GM12865 (cell line): ENCODE data around the gene CACNA1C.

Experiments
- DNase-seq: peaks from one replicate; pipeline ENCODE4 v3.0.0; 2010; ENCODE audit warnings: low read depth
- H3K4me3 ChIP-seq: 2 replicates; pipeline ENCODE4 v1.5.1; 2011; ENCODE audit warnings: mild to moderate bottlenecking, low read depth, low read length, control low read depth
- CTCF ChIP-seq: IDR thresholded peaks from 2 replicates; pipeline ENCODE4 v1.5.1; 2011; ENCODE audit warnings: low read length, control low read depth, low read depth, inconsistent platforms; ENCODE audit not compliant: insufficient read depth; ENCODE audit errors: missing control alignments

CACNA1C gene

GRCh38 chr12:2373307-2373706 lies 320.5 kb downstream of the CACNA1C start:
- TF ChIP-seq CTCF, result no peak
- DNase-seq, result no peak

GRCh38 chr12:2374092-2374906 lies 321.5 kb downstream of the CACNA1C start:
- no peak for DNase-seq
- no peak for TF ChIP-seq CTCF

More at GRCh38 chr12:2373307-2373706, 320.5 kb downstream of the CACNA1C start:
- no peak overlapping the region for H3K4me3 ChIP-seq

GRCh38 chr12:2375871-2376270 lies 323.1 kb downstream of the CACNA1C start:
- DNase-seq, result no peak
- H3K4me3 ChIP-seq, result no peak overlapping the region
- no peak for TF ChIP-seq CTCF

More at GRCh38 chr12:2374092-2374906, 321.5 kb downstream of the CACNA1C start:
- no peak overlapping the region for H3K4me3 ChIP-seq

- no peak for DNase-seq
- H3K4me3 ChIP-seq, result no peak overlapping the region
- TF ChIP-seq CTCF, result no peak
Observed at GRCh38 chr12:2376908-2377657, 324.3 kb downstream of the CACNA1C start.

GRCh38 chr12:2378835-2379330 lies 326.1 kb downstream of the CACNA1C start:
- no peak for TF ChIP-seq CTCF
- DNase-seq, result peak; percentile 67
- H3K4me3 ChIP-seq, result no peak overlapping the region

GRCh38 chr12:2380946-2381345 lies 328.2 kb downstream of the CACNA1C start:
- TF ChIP-seq CTCF, result no peak
- H3K4me3 ChIP-seq, result no peak overlapping the region
- DNase-seq, result no peak
